ENCODE data around the gene SERPINA12.
"Not testable (repeated sequence)": the region's sequence is repeated elsewhere in the genome, so short reads cannot be mapped to it uniquely, and the experiment has no call there.

The SERPINA12 gene

GRCh38 chr14:94485944-94486841 lies 23.1 kb downstream of the SERPINA12 start:
- DNase-seq, result no peak

- DNase-seq, result no peak
Observed at GRCh38 chr14:94484481-94484880, 24.8 kb downstream of the SERPINA12 start.

DNA sequence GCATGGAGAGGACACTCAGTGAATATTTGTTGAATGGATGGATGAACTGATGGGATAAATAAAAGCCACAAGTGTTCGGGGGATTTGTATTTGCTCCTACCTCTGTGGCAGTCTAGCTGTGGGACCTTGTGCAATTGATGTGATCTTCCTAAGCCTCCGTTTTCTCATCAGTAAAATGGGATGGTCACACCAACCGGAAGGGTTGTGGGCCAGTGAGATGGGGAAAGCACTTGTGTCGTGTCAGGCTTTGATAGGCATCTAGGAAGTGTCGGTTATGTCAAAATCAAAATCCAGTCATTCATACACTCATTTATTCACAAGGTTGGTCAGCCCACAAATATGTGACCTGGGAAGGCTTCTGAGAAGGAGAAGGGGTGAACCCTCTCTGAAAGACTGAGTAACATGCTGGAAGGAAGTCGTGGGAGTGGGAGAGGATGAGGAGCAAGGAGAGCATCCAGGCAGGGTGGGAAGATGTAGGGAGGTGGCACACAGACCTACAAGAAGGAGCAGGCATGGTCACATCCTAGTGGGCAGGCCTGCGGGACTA lies 25.5 kb downstream of the SERPINA12 start:
- DNase-seq, result no peak

DNA sequence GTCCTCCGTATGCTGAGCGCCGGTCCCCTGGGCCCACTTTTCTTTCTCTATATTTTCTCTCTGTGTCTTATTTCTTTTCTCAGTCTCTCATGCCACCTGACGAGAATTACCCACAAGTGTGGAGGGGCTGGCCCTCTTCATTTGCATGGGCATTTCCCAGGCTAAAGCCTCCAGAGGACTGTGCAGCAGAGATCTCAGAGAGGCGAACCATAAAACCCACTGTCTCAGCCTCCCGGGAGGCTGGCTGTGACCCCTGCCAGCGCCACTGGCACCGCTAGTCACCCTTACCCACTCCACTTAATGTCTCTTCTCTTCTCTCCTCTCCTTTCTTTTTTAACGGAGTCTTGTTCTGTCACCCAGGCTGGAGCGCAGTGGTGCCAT lies 26.2 kb downstream of the SERPINA12 start:
- no peak for DNase-seq

- DNase-seq, result not testable (repeated sequence)
Observed at GRCh38 chr14:94482132-94483070, 26.9 kb downstream of the SERPINA12 start.

DNA sequence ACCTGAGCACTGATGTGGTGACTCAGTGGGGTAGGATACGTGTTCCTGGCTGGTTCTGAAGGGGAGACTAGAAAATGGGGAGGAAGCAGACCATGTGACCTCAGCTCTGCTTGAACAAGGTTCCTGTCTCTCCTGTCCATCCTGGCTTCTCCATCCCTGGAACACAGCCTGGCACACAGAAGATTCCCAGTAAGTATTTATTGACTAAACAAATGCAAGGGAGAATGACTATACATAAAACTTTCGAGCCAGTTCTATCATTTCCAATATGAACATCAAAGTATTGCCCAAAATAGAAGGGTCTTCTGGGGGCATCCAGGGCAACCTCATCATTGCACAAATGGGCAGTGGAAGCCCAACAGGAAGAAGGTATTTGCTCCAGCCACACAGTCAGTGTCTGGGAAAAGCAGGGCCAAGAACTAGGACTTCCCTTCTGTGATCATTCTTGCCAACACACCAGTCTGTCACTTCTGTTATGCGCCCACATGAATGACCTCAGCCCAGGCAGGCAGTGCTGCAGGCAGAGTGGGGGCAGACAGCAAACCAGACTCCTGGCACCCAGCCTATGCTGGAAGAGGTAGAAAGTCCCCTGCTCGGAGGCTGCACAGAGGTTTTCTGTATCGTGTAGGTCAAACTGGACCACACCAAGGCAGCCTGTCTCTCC lies 27.7 kb downstream of the SERPINA12 start:
- DNase-seq, result no peak

- DNase-seq, result no peak
Observed at GRCh38 chr14:94480809-94481208, 28.5 kb downstream of the SERPINA12 start.

DNA sequence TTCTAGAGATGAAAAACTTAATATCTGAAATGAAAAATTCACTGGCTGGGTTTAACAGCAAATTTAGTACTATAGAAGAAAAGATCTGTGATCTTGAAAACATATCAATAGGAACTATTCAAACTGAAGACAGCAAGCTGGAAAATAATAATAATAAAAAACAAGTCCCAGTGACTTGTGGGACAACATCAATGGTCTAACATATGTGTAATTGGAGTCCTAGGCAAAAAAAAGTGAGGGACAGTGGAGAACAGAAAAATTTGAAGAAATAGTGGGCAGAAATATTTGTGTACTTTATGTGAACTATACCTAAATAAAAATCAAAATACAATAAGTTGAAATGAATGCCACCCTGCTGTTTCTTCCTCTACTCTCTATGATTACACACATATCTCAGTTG lies 30.8 kb downstream of the SERPINA12 start:
- DNase-seq, result no peak

- no peak for DNase-seq
Observed at GRCh38 chr14:94476023-94476422, 33.2 kb downstream of the SERPINA12 start, which contains the start of gene SERPINA9. TSS of gene SERPINA9 (minus strand) at chr14:94476197. CDS start at chr14:94469840, 6,357 bp downstream.

DNA sequence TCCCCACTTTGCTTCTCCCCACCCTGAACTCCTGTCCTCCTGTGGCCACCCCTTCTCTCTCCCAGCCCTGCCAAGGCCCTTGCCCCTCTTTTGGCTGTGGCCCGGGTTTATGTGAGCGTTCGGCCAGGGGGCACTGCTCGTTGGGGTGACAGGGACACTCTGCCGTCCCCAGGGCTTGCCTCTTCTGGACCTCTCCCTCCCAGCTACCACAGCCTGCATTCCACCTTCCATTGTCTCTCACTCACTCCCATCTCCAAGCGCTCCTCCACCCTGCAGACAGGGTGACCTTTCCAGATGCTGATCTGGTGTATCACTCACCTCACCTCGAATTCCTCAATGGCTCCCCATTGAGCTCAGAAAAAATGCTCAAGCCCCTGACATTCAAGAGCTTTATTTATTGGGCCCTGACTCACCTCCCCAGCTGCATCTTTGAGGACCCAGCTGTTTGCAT lies 34.7 kb downstream of the SERPINA12 start:
- DNase-seq, result no peak

DNA sequence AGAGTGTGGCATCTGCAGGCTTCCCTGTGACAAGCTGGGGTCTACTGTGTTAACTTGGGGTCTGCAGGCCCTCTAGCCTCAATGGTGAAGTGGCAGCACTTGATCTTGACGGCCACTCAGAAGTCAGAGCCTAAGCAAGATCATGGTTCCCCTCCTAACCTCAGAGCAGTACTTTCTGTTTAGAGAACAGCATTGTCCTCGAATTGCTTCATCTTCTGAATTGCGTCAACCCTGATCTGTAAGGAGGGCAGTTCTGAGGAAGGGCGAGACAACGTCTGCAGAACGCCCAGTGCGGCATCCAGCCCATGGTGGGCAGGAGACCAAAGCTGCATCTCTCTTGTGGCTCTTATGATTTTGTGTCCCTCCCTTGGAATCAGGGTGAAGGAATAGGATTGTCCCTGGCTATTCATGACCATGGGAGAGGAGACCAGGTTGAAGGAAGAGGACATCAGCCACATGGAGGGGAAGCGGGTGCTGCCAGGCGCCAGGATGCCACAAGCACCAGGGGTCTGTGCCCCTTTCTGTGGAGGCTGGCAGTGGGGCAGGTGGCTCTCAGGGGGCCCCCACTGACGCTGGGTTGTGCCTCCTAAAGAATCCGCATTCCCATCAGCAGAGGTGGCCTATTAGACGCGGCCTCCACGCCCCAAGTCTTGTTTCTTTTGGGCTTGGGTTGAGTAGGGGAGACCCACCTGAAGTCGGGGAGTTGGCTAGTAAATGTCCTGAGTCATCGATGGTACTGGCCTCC lies 35.4 kb downstream of the SERPINA12 start:
- DNase-seq, result no peak

DNA sequence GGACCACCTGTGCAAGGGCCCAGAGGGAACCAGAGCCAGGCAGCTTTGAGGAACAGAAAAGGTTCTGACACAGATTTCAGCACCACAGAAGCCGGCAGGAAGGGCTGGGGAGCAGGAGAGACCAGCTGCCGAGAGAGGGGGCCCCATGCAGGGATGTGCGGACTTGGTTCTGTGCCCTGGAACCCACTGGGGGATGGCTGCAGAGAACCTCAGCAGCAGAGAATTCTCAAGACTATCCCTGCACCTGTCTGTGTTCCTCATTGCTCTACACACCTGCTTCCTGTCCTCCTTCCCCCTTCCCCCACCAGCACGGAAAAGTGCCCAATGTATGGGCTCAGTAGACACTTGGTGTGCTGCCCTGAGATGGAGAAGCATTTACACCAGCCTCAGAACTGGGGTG lies 36.4 kb downstream of the SERPINA12 start:
- DNase-seq, result no peak

- DNase-seq, result no peak
Observed at GRCh38 chr14:94471045-94471444, 38.2 kb downstream of the SERPINA12 start.

- no peak for DNase-seq
Observed at GRCh38 chr14:94470311-94470710, 39.0 kb downstream of the SERPINA12 start.

DNA sequence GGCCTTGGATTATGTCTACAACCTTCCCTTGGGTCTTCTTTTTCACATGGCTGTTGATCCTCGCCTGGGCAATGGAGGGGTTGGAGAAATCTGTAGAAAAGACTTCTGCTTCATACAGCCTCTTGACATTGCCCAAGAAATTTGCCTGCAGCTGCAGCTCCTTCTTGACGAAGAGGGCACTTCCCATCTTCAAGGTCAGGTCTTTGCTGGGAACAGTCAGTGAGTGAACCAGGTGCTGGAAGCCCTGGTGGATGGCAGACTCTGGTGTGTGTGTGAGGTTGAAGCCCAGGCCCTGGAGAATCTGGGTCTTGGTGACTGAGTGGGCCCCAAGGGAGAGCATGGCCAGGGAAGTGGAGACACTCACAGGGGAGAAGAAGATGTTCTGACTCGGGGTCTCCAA lies 40.0 kb downstream of the SERPINA12 start:
- no peak for DNase-seq

- no peak for DNase-seq
Observed at GRCh38 chr14:94467728-94468520, 41.3 kb downstream of the SERPINA12 start.

DNA sequence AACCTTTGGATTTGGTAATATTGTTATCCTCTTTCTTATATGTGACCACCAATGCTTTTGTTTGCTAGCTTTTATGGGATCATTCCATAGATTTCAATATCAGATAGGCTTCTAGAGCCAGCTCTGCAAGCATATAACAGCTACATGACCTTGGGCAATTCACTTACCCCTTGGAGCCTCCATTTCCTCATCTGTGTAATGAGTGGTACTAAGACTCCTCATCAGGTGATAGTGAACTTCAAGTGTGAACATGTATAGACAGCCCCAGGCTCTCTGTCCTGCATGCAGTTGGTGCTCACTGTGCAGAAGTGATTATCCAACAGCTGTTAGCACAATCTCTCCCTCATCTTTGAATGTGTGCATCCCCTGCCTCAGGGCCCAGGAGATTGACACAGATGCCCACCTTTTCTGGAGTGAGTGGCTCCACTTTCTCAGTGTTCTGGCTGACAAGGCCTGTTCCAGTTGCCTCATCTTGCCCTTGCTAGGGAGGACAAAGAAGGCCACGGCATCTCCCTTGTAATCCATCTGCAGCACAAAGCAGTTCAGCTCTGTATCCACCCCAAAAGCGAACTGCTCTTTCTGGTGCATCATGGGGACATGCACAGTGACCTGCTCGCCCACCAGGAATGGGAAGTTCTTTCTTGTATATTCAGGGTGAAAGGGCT lies 42.4 kb downstream of the SERPINA12 start:
- no peak for DNase-seq

DNA sequence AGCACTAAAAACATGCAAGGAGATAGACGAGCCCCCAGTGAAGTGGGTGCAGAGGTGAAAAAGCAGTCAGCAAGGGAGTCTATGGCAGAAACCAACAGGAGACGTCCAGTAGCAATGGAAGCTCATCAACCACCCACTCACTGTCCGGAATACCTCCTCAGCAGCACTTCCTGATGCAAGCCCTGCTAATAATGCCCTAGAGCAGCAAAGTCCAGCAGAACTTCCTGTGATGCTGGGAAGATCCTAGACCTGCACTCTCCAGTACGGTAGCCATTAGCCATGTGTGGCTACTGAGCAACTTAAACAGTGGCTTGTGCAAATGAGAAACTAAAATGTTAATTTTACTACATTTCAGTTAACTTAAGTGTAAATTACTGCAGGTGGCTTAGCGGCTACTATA lies 44.2 kb downstream of the SERPINA12 start:
- DNase-seq, result no peak

GRCh38 chr14:94464290-94464689 lies 45.0 kb downstream of the SERPINA12 start:
- no peak for DNase-seq

DNA sequence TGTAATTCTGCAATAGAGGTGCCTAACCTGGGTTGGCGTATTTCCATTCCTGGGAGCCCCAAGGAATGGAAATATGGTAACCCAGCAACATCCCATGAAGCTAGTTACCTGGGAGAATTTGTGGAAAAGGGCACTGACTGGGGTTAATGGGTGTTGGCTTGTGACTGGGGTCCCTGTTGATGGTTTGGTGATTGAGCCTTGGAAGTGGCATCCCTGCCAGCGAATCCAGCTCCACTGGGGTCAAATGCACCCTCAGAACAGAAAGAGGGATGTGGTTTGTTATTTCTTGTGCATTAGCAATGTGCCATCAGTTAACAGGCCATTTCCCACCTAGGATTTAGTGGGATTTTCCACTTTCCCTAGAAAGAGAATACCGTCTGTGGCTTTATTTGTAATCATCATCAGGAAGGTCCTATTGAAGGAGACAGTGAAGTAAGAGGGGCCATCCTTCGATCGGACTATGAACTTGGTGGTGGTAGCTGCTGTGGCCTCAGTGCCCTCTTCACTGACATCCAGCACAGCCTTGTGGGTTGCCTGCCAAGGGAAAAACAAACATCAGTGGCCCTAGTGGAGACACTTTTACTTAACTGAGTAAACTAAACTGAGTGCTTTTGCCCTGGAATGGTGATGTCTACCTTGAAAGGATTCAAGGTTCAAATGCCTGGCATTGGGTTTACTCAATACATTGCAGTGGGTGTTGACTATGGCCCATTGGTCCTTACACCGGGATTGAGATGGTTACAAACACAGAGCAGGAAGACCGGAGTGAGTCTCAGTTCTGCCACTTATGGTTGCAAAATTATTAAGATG lies 46.3 kb downstream of the SERPINA12 start:
- DNase-seq, result no peak

Measured in NCI-H2081 (cell line).